ENCODE results near the gene ADM.
"Not testable (repeated sequence)": the region's sequence is repeated elsewhere in the genome, so short reads cannot be mapped to it uniquely, and the experiment has no call there.

DNA sequence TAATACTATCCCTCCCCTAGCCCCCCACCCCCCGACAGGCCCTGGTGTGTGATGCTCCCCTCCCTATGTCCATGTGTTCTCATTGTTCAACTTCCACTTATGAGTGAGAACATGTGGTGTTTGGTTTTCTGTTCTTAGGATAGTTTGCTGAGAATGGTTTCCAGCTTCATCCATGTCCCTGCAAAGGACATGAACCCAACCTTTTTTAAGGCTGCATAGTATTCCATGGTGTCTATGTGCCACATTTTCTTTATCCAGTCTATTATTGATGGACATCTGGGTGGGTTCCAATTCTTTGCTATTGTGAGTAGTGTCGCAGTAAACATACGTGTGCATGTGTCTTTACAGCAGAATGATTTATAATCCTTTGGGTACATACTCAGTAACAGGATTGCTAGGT is 40.2 kb upstream of the ADM start:
- not testable (repeated sequence) for TF ChIP-seq ZNF274 (IDR thresholded peaks at IDR 0.05; ENCODE audit: low read depth, low read length); YY1 (IDR thresholded peaks at IDR 0.05; ENCODE audit: insufficient read depth, insufficient read length)
